IMR-90 (cell line): ENCODE data around the gene PTPRF. TPM values are rescaled to one million over a fixed set of nuclear protein-coding genes. Genes with fewer than 3 reads are reported as not detected.

Source experiments
- ATAC-seq: fragments of 200-7000 bp; cut with Tn5 transposase; 2 replicates; pipeline ENCODE4 v1.9.1; 2020; ENCODE audit warnings: low read depth, mild to moderate bottlenecking, moderate library complexity
- BruUV-seq: library from RNA; stranded (reverse); fragments of 400-500 nt; replicated peaks from 2 replicates; lab custom pipeline; 2021; lab: Mats Ljungman, UMichigan
- CTCF ChIA-PET: fragments of 300-600 bp; formaldehyde crosslinking; extraction: SDS; loops from one replicate; lab custom pipeline; 2021; ENCODE audit warnings: antibody characterized with exemption; lab: Yijun Ruan, JAX
- POLR2A ChIA-PET: fragments of 300-600 bp; sonication (Branson Sonifier 250); formaldehyde crosslinking; loops from one replicate; lab custom pipeline; 2022; ENCODE audit warnings: antibody characterized with exemption; ENCODE audit not compliant: unreplicated experiment; lab: Charles Lee
- DNase-seq: peaks from one replicate; pipeline ENCODE4 v3.0.0; 2013
- H2AFZ ChIP-seq: replicated peaks from 2 replicates; pipeline ENCODE3; 2013; ENCODE audit warnings: low read length, mild to moderate bottlenecking; ENCODE audit not compliant: poor library complexity
- H2AK5ac ChIP-seq: 2 replicates; pipeline ENCODE4 v1.6.1; 2013; ENCODE audit warnings: low read depth, low read length, inconsistent platforms
- H2AK9ac ChIP-seq: replicated peaks from 2 replicates; pipeline ENCODE3; 2013; ENCODE audit warnings: mild to moderate bottlenecking, low read depth, low read length, moderate library complexity; ENCODE audit not compliant: poor library complexity
- H2BK120ac ChIP-seq: 2 replicates; pipeline ENCODE4 v1.6.1; 2013; ENCODE audit warnings: low read depth, low read length, inconsistent platforms
- H2BK15ac ChIP-seq: 3 replicates; pipeline ENCODE4 v1.6.1; 2013; ENCODE audit warnings: low read depth, low read length, inconsistent platforms
- H2BK20ac ChIP-seq: 2 replicates; pipeline ENCODE4 v1.6.1; 2013; ENCODE audit warnings: low read depth, mild to moderate bottlenecking, inconsistent platforms, low read length, moderate library complexity
- H2BK5ac ChIP-seq: 2 replicates; pipeline ENCODE4 v1.6.1; 2013; ENCODE audit warnings: mild to moderate bottlenecking, low read depth, low read length, inconsistent platforms; ENCODE audit not compliant: poor library complexity, severe bottlenecking
- H3K14ac ChIP-seq: replicated peaks from 2 replicates; pipeline ENCODE4 v1.6.1; 2013; ENCODE audit warnings: low read depth, low read length, inconsistent platforms
- H3K18ac ChIP-seq: 2 replicates; pipeline ENCODE4 v1.6.1; 2013; ENCODE audit warnings: low read depth, low read length, control low read depth
- H3K23ac ChIP-seq: 2 replicates; pipeline ENCODE4 v1.6.1; 2013; ENCODE audit warnings: low read depth, low read length, inconsistent platforms
- H3K27ac ChIP-seq: 2 replicates; pipeline ENCODE4 v1.5.1; 2013; ENCODE audit warnings: mild to moderate bottlenecking, control low read depth, low read length; ENCODE audit not compliant: insufficient read depth
- H3K27me3 ChIP-seq: 2 replicates; pipeline ENCODE4 v1.6.1; 2013; ENCODE audit warnings: low read length; ENCODE audit not compliant: control insufficient read depth, insufficient read depth
- H3K36me3 ChIP-seq: 2 replicates; pipeline ENCODE4 v1.6.1; 2013; ENCODE audit warnings: low read length, mixed read lengths; ENCODE audit not compliant: control insufficient read depth, insufficient read depth
- H3K4ac ChIP-seq: 2 replicates; pipeline ENCODE4 v1.6.1; 2013; ENCODE audit warnings: low read depth, low read length, inconsistent platforms
- H3K4me1 ChIP-seq: 2 replicates; pipeline ENCODE4 v1.6.1; 2013; ENCODE audit warnings: low read length, mixed read lengths; ENCODE audit not compliant: control insufficient read depth, insufficient read depth
- H3K4me2 ChIP-seq: 2 replicates; pipeline ENCODE4 v1.6.1; 2013; ENCODE audit warnings: low read depth, mild to moderate bottlenecking, control low read depth, low read length, moderate library complexity
- H3K4me3 ChIP-seq: 2 replicates; pipeline ENCODE4 v1.5.1; 2013; ENCODE audit warnings: low read depth, mild to moderate bottlenecking, control low read depth, low read length, moderate library complexity; ENCODE audit not compliant: insufficient read depth
- H3K56ac ChIP-seq: 2 replicates; pipeline ENCODE4 v1.6.1; 2013; ENCODE audit warnings: low read length, inconsistent platforms; ENCODE audit not compliant: insufficient read depth; ENCODE audit errors: extremely low read depth
- H3K79me1 ChIP-seq, 2 experiments: 2 replicates each; pipeline ENCODE4 v1.6.1; 2013; ENCODE audit warnings: low read length in 2 of 2, inconsistent platforms in 1 of 2, low read depth in 1 of 2
- H3K9ac ChIP-seq: 2 replicates; pipeline ENCODE4 v1.6.1; 2013; ENCODE audit warnings: low read depth, low read length, control low read depth
- H3K9me1 ChIP-seq: 2 replicates; pipeline ENCODE4 v1.6.1; 2013; ENCODE audit warnings: low read length, inconsistent platforms; ENCODE audit not compliant: insufficient read depth
- H3K9me3 ChIP-seq: 2 replicates; pipeline ENCODE4 v1.6.1; 2013; ENCODE audit warnings: low read length; ENCODE audit not compliant: control insufficient read depth, insufficient read depth
- H4K20me1 ChIP-seq: 2 replicates; pipeline ENCODE4 v1.6.1; 2013; ENCODE audit warnings: low read length, inconsistent platforms; ENCODE audit not compliant: insufficient read depth
- H4K5ac ChIP-seq: 2 replicates; pipeline ENCODE4 v1.6.1; 2013; ENCODE audit warnings: mild to moderate bottlenecking, low read depth, low read length, control low read depth
- H4K8ac ChIP-seq, 2 experiments: 2 replicates each; pipeline ENCODE4 v1.6.1; 2013; ENCODE audit warnings: low read depth in 2 of 2, low read length in 2 of 2, control low read depth in 1 of 2, inconsistent platforms in 1 of 2
- H4K91ac ChIP-seq: 2 replicates; pipeline ENCODE4 v1.6.1; 2013; ENCODE audit warnings: low read depth, low read length, inconsistent platforms; ENCODE audit not compliant: insufficient read depth
- POLR2A ChIP-seq: IDR thresholded peaks from 2 replicates; pipeline ENCODE4 v1.6.1; 2012; ENCODE audit warnings: mild to moderate bottlenecking, low read depth, low read length
- WGBS, 2 experiments: methylation state at CpG; one replicate each; pipeline versions ENCODE4 v1.1.5 to v1.1.7; 2013; ENCODE audit warnings: missing lambda C conversion rate in 2 of 2; ENCODE audit not compliant: insufficient read length in 1 of 2; ENCODE audit errors: extremely low coverage in 2 of 2; 5-methylcytosine and 5-hydroxymethylcytosine counted together
- dilution Hi-C: fragments of 300-500 bp; cut with HindIII; formaldehyde crosslinking; loops from one replicate; pipeline ENCODE4 v1.14.3; 2018; ENCODE audit warnings: low sequenced_read_pairs; ENCODE audit not compliant: unreplicated experiment
- in situ Hi-C: fragments of 300-500 bp; cut with MboI; formaldehyde crosslinking; loops from 3 replicates; pipeline ENCODE4 v1.14.3; 2019; ENCODE audit warnings: low sequenced_read_pairs, inconsistent platforms, mixed read lengths
- intact Hi-C: fragments of 100-400 bp; cut with micrococcal nuclease; formaldehyde crosslinking; loops from 2 replicates; pipeline ENCODE4 v1.10.0; 2022
- polyA plus RNA-seq, 3 experiments: library from polyadenylated mRNA; depleted of rRNA; stranded (reverse); fragments of >200 nt; gene quantifications; 2 replicates each; pipeline ENCODE4 v1.2.3, GENCODE V29; 2012; ENCODE audit warnings: low replicate concordance in 1 of 3
- total RNA-seq: library from RNA; depleted of rRNA; stranded (reverse); fragments of >200 nt; gene quantifications from 2 replicates; pipeline ENCODE4 v1.2.3, GENCODE V29; 2012
- TF ChIP-seq, protein P1 (sequence below): conservative IDR thresholded peaks from 2 replicates; pipeline ENCODE4 v1.5.1; 2012; ENCODE audit warnings: mild to moderate bottlenecking, low read depth, low read length, improper control_type of control experiment

The PTPRF gene
- total and polyA plus RNA-seq, 2 of the 4 experiments (the other 2 are of a cell fraction) = 25.8 to 92.3 TPM

DNA sequence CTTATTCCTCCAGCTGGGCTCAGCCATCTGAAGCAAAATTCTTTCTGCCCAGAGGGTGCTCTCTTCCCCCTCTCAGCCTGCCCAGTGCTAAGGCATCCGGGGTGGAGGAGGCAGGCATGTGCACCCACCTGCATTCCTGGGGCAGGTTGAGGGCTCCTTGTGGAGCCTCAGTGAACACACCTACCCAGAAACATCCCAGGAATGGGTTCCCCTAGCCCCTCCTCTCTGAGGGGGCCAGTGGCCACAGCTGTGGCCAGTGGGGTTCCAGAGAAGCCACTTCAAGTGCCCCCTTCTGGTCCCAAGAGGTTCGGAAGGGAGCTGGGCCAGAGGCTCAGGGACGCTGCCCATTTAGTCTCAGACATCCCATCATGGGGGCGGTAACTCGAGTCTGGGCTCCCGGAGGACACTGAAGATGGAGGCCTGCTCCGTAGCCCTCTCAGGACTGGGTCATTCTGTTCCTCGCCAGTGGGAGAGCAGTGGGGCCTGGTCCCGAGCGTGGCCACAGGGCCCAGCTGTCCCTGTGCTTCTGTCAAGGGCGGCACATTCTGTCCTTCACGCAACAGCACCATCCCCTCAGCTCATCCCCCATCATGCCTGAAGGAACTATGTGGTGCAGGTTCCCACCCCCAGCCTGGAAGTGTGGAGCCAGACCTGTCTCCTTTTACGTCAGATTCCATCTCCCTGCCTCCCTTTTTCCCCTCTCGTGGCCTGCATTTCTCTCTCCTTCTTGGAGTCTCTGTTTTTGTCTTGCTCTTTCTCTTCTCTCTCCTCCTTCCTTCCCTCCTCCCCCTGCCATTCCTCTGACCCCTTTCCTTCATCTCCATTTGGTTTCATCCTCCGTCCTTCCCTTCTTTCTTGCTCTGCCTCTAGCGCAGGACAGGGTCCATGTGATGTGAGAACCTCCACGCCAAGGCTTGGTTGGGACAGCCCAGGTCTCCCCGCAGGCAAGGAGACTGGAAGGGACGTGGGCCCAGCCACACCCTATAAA lies 69.6 kb downstream of the PTPRF start:
- H3K4me3 ChIP-seq = no peak overlapping the region
- H3K27me3 ChIP-seq = no peaks in the 10 kb centered on the region
- in situ Hi-C loops = no loop called here
- no peak overlapping the region for H2BK120ac ChIP-seq
- no peak overlapping the region for H4K91ac ChIP-seq
- no peak overlapping the region for H3K27ac ChIP-seq
- H3K4me1 ChIP-seq = no peaks in the 10 kb centered on the region
- H4K5ac ChIP-seq = no peak overlapping the region
- BruUV-seq = no TSS peak
- H2AFZ ChIP-seq = no peak overlapping the region
- H2BK15ac ChIP-seq = no peak overlapping the region
- H3K18ac ChIP-seq = no peak overlapping the region
- H3K9me3 ChIP-seq = no peaks in the 10 kb centered on the region
- H3K56ac ChIP-seq = no peak overlapping the region
- no peak for TF ChIP-seq POLR2A
- TF ChIP-seq, protein P1, sequence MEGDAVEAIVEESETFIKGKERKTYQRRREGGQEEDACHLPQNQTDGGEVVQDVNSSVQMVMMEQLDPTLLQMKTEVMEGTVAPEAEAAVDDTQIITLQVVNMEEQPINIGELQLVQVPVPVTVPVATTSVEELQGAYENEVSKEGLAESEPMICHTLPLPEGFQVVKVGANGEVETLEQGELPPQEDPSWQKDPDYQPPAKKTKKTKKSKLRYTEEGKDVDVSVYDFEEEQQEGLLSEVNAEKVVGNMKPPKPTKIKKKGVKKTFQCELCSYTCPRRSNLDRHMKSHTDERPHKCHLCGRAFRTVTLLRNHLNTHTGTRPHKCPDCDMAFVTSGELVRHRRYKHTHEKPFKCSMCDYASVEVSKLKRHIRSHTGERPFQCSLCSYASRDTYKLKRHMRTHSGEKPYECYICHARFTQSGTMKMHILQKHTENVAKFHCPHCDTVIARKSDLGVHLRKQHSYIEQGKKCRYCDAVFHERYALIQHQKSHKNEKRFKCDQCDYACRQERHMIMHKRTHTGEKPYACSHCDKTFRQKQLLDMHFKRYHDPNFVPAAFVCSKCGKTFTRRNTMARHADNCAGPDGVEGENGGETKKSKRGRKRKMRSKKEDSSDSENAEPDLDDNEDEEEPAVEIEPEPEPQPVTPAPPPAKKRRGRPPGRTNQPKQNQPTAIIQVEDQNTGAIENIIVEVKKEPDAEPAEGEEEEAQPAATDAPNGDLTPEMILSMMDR = 0 out of 2 replicates have a peak, but pooled peaks have one; percentile 5
- dilution Hi-C loops = no loop called here
- ChIA-PET POLR2A (no interaction called here), CTCF (no interaction called here)
- DNase-seq = no peak
- no peak overlapping the region for H2AK5ac ChIP-seq
- peaks cover 12% of the 10 kb centered on the region for H3K9me1 ChIP-seq
- ATAC-seq = no peak
- peaks cover 5% of the 10 kb centered on the region; the same call in 1 of the 2 replicates for H4K20me1 ChIP-seq
- H4K8ac ChIP-seq = no peak overlapping the region
- intact Hi-C loops = no loop called here
- no peak overlapping the region for H3K4me2 ChIP-seq
- H3K23ac ChIP-seq = no peak overlapping the region
- H3K36me3 ChIP-seq = peaks cover 39% of the 10 kb centered on the region
- no peak overlapping the region for H3K9ac ChIP-seq
- no peak overlapping the region for H2AK9ac ChIP-seq
- H2BK5ac ChIP-seq = no peak overlapping the region
- H3K4ac ChIP-seq = no peak overlapping the region
- H2BK20ac ChIP-seq = no peak overlapping the region
- H3K14ac ChIP-seq = no peak overlapping the region
- WGBS, 2 experiments = 80% methylated on average over 11 of the region's 19 CpGs; no CpG with 5 or more reads in 1 of the 2 experiments
- H3K79me1 ChIP-seq = peaks cover 0 to 12% of the 10 kb centered on the region in 2 experiments; a peak in 2 of 4 replicates
